CD8-positive, alpha-beta memory T cell (primary cell): ENCODE results near the gene BHMT. TPM values are rescaled to one million over a fixed set of nuclear protein-coding genes. Genes with fewer than 3 reads are reported as not detected.

ENCODE experiments used
- polyA plus RNA-seq: library from polyadenylated mRNA; unstranded; fragments of 300-500 nt; fragmentation: Illumina TruSeq; gene quantifications from one replicate; pipeline ENCODE4 v1.2.3, GENCODE V29; 2021
- total RNA-seq, 2 experiments: library from RNA; stranded (reverse); gene quantifications; one replicate each; pipeline ENCODE4 v1.2.3, GENCODE V29; 2021

BHMT gene
- total and polyA plus RNA-seq, 3 experiments from 2014 or later, result not detected

Other genes starting within 250 kb of the BHMT start
- gene ARSB, start 126.5 kb upstream of the BHMT start, total RNA-seq, result 10 to 100 TPM; 19.6 to 19.9 TPM
- gene ARSB, start 126.5 kb upstream of the BHMT start, polyA plus RNA-seq, result 5.1 TPM
- not detected for gene DMGDH, start 42.1 kb upstream of the BHMT start, total RNA-seq
- gene DMGDH, start 42.1 kb upstream of the BHMT start, polyA plus RNA-seq, result not detected
- gene BHMT2, start 42.0 kb upstream of the BHMT start, total RNA-seq, result not detected
- not detected for gene BHMT2, start 42.0 kb upstream of the BHMT start, polyA plus RNA-seq
- 1 to 10 TPM; 7.6 TPM for gene JMY, start 124.3 kb downstream of the BHMT start, total RNA-seq
- 5.1 TPM for gene JMY, start 124.3 kb downstream of the BHMT start, polyA plus RNA-seq